ENCODE data around the gene RPL10. TPM values are rescaled to one million over a fixed set of nuclear protein-coding genes. Genes with fewer than 3 reads are reported as not detected.

The RPL10 gene
- total RNA-seq, 4 donors from 2014 or later = 3,899 to 6,066 (median 5,720) TPM

- ATAC-seq (no peak), DNase-seq (no peak)
- Histone ChIP-seq H3K4me1 (peaks cover 16 to 26% of the 10 kb centered on the region in 2 donors), H3K4me3 (no peak overlapping the region), H3K36me3 (peaks cover 0 to 14% of the 10 kb centered on the region in 2 donors), H3K27ac (no peak overlapping the region), H3K27me3 (no peaks in the 10 kb centered on the region), H3K9me3 (no peaks in the 10 kb centered on the region)
- TF ChIP-seq POLR2A (IDR thresholded peaks at IDR 0.05) (no peak), CTCF (IDR thresholded peaks at IDR 0.05 in 4 of 5, conservative IDR thresholded peaks at IDR 0.05 in 1 of 5) (no peak)
- in situ Hi-C loops (cut with MboI; ENCODE audit: low sequenced_read_pairs in 4 of 4) = loop anchor here in 2 of 4 donors (25.0 kb wide), 1 partner anchor 133 kb away; the partner anchor contains the start of genes G6PD (in 2 of the 2) and IKBKG (in 2 of the 2)
- intact Hi-C loops (cut with DNase I; ENCODE audit: low total_unique reads) = no loop called here
Measured at GRCh38 chrX:154403858-154404257, 5.7 kb downstream of the RPL10 start.

- no peak for ATAC-seq
- Histone ChIP-seq H3K4me3 (no peak overlapping the region), H3K27ac (no peak overlapping the region), H3K27me3 (no peaks in the 10 kb centered on the region), H3K4me1 (peaks cover 13 to 20% of the 10 kb centered on the region in 2 donors), H3K9me3 (no peaks in the 10 kb centered on the region), H3K36me3 (peaks cover 0 to 5% of the 10 kb centered on the region in 2 donors)
- DNase-seq = no peak
- intact Hi-C loops (cut with DNase I; ENCODE audit: low total_unique reads) (no loop called here), in situ Hi-C loops (cut with MboI; ENCODE audit: low sequenced_read_pairs in 4 of 4) (loop anchor here in 2 of 4 donors (25.0 kb wide), 1 partner anchor 133 kb away; the partner anchor contains the start of genes G6PD (in 2 of the 2) and IKBKG (in 2 of the 2))
- TF ChIP-seq POLR2A (IDR thresholded peaks at IDR 0.05) = no peak
- TF ChIP-seq CTCF (IDR thresholded peaks at IDR 0.05 in 4 of 5, conservative IDR thresholded peaks at IDR 0.05 in 1 of 5) = no peak
Measured at GRCh38 chrX:154404625-154405192, 6.5 kb downstream of the RPL10 start.

- peak; percentile 44 to 70 for DNase-seq
- TF ChIP-seq CTCF (IDR thresholded peaks at IDR 0.05 in 4 of 5, conservative IDR thresholded peaks at IDR 0.05 in 1 of 5) (no peak), POLR2A (IDR thresholded peaks at IDR 0.05) (peak in 1 of 2 donors; percentile 56)
- ATAC-seq = peak; percentile 66 to 78
- peaks cover 12 to 32% of the 10 kb centered on the region in 2 donors for H3K4me1 ChIP-seq
- peak overlapping the region; percentile 43 to 57 (median 52) for H3K4me3 ChIP-seq
- no peaks in the 10 kb centered on the region for H3K36me3 ChIP-seq
- no peaks in the 10 kb centered on the region for H3K27me3 ChIP-seq
- peak overlapping the region; percentile 91 to 98 (median 98) for H3K27ac ChIP-seq
- no peaks in the 10 kb centered on the region for H3K9me3 ChIP-seq
- in situ Hi-C loops (cut with MboI; ENCODE audit: low sequenced_read_pairs in 4 of 4) (loop anchor here in 2 of 4 donors (25.0 kb wide), 1 partner anchor 129 kb away; the partner anchor contains the start of genes G6PD (in 2 of the 2) and IKBKG (in 2 of the 2)), intact Hi-C loops (cut with DNase I; ENCODE audit: low total_unique reads) (loop anchor here (1.0 kb wide), 1 partner anchor 10 kb away; the partner anchor contains the start of gene RPL10)
Measured at GRCh38 chrX:154408659-154409221, 10.6 kb downstream of the RPL10 start.

- Histone ChIP-seq H3K36me3 (no peaks in the 10 kb centered on the region), H3K4me3 (peak within 1 kb of the TSS; percentile 43 to 57 (median 54)), H3K4me1 (peaks cover 12 to 32% of the 10 kb centered on the region in 2 donors), H3K27me3 (no peaks in the 10 kb centered on the region), H3K9me3 (no peaks in the 10 kb centered on the region), H3K27ac (peak within 1 kb of the TSS; percentile 91 to 98 (median 98))
- ATAC-seq (peak; percentile 60 to 61), DNase-seq (peak; percentile 79 to 93)
- intact Hi-C loops (cut with DNase I; ENCODE audit: low total_unique reads) = no loop called here
- TF ChIP-seq POLR2A (IDR thresholded peaks at IDR 0.05) (peak; percentile 21 to 63), CTCF (IDR thresholded peaks at IDR 0.05 in 4 of 5, conservative IDR thresholded peaks at IDR 0.05 in 1 of 5) (no peak)
- in situ Hi-C loops (cut with MboI; ENCODE audit: low sequenced_read_pairs in 4 of 4) = loop anchor here in 2 of 4 donors (25.0 kb wide), 1 partner anchor 128 kb away; the partner anchor contains the start of genes G6PD (in 2 of the 2) and IKBKG (in 2 of the 2)
Measured at GRCh38 chrX:154409222-154409871, 11.2 kb downstream of the RPL10 start, which contains the start of gene DNASE1L1. DNASE1L1 (minus strand) TSS chrX:154409254; CDS start chrX:154405568, 3,686 bp downstream.
